HG03439 (cell line): ENCODE data around the gene KRTAP4-11.
"Not testable (repeated sequence)": the region's sequence is repeated elsewhere in the genome, so short reads cannot be mapped to it uniquely, and the experiment has no call there.

Experiments
- ATAC-seq: cut with Tn5 transposase; IDR thresholded peaks from one replicate; pipeline ENCODE4 v1.9.1; 2021; ENCODE audit warnings: mild to moderate bottlenecking, moderate library complexity; ENCODE audit not compliant: unreplicated experiment

Gene KRTAP4-11

DNA sequence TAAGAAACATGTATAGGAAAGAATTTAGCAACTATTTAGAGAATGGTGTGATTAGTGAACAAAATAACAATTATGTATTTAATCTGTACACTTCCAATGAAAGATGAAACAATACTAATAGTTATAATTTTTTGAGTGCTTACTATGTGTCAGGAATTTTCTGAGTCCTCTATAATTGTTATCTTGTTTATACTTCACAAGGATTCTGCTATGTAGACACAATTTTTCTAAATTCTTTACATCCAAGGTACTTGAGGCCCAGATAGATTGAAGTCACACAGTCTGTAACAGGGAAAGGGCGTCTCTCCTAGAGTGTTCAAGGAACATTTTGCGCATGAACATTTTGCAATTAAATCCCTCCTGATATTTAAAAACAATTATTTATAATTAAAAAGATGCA lies 6.9 kb upstream of the KRTAP4-11 start:
- ATAC-seq, result no peak

DNA sequence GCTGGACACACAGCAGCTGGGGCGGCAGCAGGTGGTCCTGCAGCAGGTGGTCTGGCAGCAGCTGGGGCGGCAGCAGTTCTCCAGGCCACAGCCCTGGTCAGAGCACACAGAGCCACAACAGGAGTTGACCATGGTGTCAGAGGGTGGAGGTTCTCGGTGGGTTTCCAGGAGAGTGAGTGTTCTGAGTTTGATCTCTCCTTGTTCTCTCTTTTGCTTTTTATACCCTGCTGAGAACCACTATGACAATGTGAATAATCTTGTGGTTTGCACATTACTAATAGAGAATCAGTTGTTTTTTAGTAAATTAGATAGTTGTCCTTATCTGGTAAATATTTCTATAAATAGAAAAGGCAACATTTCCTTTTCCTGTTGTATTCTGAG lies 5.8 kb upstream of the KRTAP4-11 start, which contains the start of gene KRTAP4-12:
KRTAP4-12 (minus strand) TSS at position 192 of the 381 bp plus-strand sequence; CDS start at position 132, 60 bp downstream.
- not testable (repeated sequence) for ATAC-seq

DNA sequence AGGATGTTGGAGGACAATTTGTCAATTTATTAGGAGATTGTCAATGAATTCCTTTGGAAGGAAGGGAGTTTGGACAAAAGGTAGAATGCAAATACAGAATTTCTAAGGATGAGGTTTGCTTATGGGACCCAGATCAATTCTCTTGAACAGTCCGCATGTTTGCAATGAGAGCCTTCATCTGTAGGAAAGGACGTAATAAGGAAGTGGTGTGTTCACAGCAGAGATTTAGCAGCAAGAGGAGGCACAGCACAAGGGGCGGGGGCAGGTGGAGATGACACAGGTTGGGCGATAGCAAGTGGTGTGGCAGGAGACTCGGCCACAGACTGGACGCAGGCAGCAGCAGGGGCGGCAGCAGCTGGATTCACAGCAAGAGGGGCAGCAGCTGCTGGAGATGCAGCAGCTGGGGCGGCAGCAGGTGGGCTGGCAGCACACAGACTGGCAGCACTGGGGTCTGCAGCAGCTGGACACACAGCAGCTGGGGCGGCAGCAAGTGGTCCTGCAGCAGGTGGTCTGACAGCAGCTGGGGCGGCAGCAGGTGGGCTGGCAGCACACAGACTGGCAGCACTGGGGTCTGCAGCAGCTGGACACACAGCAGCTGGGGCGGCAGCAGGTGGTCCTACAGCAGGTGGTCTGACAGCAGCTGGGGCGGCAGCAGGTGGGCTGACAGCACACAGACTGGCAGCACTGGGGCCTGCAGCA lies 5.3 kb upstream of the KRTAP4-11 start:
- not testable (repeated sequence) for ATAC-seq

- no peak for ATAC-seq
These were observed 3.6 kb upstream of the KRTAP4-11 start for GRCh38 chr17:41121742-41122141.

DNA sequence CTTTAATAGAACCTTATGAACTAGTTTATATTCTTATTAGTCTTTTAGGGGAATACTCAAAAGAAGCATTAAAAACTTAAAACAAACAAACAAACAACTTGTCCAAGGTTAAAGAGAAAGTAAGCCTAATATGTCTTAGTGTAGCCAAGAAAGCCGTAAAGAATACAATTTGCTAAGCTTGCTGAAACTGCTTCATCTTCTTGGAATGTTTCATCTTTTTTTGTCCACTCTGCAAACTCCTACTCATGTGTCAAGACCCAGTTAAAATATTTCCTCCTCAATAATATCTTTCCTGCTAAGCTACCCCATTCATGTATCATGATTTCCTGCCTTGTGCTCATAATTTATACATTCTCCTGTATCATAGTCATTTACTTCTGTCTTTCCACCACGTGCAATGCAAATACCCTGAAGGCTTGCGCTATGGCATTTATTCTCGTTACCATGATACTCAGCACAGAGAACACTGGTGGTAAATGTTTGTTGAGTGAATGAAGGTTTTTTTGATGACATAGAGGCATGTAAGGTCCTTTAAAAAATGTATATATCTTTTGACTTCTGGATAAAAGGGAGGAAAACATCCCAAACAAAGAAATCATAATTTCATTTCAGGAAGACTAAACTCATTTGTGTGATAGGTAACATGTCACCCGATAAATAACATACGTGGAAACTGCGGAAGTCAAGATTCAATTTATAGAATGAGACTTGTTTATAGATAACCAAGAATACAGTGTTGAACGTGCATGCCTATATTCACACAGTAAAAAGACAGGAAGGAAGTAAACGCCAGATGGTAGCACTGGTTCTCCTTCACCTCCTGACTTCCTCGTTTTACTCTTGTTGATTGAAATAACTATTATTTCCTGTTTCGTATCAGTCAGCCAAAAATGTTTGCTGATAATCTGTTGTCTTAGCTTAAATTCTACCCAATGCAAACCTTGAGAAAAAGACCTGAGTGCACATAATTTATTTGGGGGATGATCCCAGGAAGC lies 1.8 kb upstream of the KRTAP4-11 start:
- ATAC-seq, result not testable (repeated sequence)

DNA sequence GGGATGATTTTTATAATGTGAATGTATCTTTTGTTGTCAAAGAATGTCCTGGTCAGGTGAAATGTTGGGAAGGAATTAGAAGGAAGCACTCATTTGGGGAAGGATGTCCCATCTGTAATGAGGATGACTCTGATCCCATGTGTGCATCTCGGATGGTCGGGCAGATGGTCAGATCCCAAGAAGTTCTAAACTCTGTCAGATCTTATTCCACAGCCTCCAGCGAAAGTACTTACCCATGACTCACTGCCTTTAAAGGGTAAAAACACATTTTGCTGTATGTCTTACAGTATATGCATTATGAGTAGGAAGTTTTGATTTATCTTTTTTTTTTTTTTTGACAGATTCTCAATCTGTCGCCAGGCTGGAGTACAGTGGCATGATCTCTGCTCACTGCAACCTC lies 548 bp upstream of the KRTAP4-11 start:
- no peak for ATAC-seq

DNA sequence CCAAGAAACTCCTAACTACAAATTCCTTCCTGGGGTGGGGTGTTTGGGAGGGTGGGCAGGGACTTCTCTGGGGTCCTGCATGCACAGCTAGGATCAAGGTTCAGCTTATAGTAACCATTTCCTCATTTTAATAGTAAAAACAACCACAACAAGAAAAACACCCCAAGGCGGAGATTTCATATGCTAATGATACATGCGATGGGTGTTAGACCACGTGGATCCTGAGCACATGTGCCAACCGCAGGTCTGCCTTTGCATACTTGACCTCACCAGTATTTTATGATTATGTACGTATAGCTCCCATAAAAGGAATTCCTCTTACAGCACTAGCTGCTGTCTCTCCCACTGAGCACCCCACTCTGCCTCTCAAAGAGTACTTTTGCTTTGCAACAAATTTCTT lies 1.9 kb downstream of the KRTAP4-11 start:
- ATAC-seq, result no peak

DNA sequence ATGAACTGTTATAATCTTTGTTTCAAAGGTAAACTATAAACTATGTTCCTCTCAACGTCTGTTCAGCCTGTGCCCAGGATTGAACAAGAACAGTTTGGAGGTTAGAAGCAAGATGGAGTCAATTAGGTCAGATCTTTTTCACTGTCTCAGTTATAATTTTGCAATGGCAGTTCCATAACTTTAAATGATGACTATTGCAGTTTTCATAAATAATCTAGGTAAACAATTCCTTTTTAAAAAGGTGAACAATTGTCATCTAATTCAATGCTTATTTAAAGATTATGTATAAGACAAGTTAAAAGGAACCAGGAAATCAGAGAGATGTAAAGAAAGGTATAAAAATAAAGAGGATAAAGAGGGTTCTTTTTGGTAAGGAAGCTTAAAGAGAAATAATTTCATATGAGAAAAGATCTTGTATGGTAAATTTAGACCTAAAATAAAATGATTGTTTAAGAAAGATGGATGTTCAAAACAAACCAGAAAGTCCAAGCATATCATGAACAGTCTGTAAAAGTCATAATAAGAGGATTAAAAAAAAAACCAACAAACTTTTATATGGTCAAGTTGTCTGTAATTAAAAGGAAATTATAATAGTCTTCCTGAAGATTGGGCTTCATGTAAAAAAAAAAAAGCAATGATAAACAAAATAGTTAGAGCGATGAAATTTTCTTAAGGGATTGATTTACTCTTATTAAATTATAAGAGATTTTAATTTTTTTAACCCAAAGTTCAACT lies 6.9 kb downstream of the KRTAP4-11 start:
- no peak for ATAC-seq

- ATAC-seq, result not testable (repeated sequence)
These were observed 9.3 kb downstream of the KRTAP4-11 start for GRCh38 chr17:41108728-41109386.

- ATAC-seq, result no peak
These were observed 10.2 kb downstream of the KRTAP4-11 start for GRCh38 chr17:41107941-41108450.

DNA sequence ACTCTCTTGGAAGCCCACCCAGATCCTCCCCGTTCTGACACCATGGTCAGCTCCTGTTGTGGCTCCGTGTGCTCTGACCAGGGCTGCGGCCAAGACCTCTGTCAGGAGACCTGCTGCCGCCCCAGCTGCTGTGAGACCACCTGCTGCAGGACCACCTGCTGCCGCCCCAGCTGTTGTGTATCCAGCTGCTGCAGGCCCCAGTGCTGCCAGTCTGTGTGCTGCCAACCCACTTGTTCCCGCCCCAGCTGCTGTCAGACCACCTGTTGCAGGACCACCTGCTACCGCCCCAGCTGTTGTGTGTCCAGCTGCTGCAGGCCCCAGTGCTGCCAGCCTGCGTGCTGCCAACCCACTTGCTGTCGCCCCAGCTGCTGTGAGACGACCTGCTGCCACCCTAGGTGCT lies 12.8 kb downstream of the KRTAP4-11 start, which contains the start of gene KRTAP4-9:
KRTAP4-9 (plus strand) TSS at position 43 of the 400 bp plus-strand sequence; CDS start at position 43, 0 bp downstream.
- not testable (repeated sequence) for ATAC-seq

GRCh38 chr17:41104386-41105038 lies 13.7 kb downstream of the KRTAP4-11 start:
- ATAC-seq, result not testable (repeated sequence)

GRCh38 chr17:41103896-41104295 lies 14.3 kb downstream of the KRTAP4-11 start:
- no peak for ATAC-seq

DNA sequence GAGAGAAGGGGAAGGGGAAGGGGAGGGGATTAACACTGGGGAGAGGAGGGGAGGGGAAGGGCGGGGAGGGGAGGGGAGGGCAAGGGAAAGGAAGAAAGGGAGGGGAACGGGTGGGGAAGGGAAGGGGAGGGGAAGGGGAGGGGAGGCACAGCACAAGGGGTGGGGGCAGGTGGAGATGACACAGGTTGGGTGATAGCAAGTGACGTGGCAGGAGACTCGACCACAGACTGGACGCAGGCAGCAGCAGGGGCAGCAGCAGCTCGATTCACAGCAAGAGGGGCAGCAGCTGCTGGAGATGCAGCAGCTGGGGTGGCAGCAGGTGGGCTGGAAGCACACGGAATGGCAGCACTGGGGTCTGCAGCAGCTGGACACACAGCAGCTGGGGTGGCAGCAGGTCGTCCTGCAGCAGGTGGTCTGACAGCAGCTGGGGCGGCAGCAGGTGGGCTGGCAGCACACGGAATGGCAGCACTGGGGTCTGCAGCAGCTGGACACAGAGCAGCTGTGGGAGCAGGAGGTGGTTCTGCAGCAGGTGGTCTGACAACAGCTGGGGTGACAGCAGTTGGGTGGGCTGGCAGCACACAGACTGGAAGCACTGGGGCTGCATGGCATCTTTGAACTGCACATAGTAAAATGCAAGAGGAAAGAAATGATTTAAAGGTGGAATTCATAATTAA lies 16.4 kb downstream of the KRTAP4-11 start, which contains the start of gene KRTAP4-16:
KRTAP4-16 (minus strand) TSS at position 624 of the 674 bp plus-strand sequence; CDS start at position 624, 0 bp downstream.
- ATAC-seq, result no peak

- not testable (repeated sequence) for ATAC-seq
These were observed 18.3 kb downstream of the KRTAP4-11 start for GRCh38 chr17:41099682-41100480.

- no peak for ATAC-seq
These were observed 19.7 kb downstream of the KRTAP4-11 start for GRCh38 chr17:41098481-41098880.

GRCh38 chr17:41098042-41098441 lies 20.1 kb downstream of the KRTAP4-11 start, which contains the start of gene KRTAP4-8:
Gene KRTAP4-8 (minus strand): TSS chr17:41098142. CDS start chr17:41098084, 58 bp downstream.
- ATAC-seq, result no peak

GRCh38 chr17:41096055-41096454 lies 22.1 kb downstream of the KRTAP4-11 start:
- ATAC-seq, result no peak
